Neural progenitor cell (in vitro differentiated cells): ENCODE measurements around the gene RNF166. TPM values are rescaled to one million over a fixed set of nuclear protein-coding genes. Genes with fewer than 3 reads are reported as not detected.

Experiments
- DNase-seq: peaks from one replicate; pipeline ENCODE4 v3.0.0-alpha.2; 2016; ENCODE audit warnings: low spot score
- H2AFZ ChIP-seq: fragments of 200-600 bp; sonication (generic); replicated peaks from 2 replicates; pipeline ENCODE4 v1.6.1; 2016; ENCODE audit warnings: antibody characterized with exemption
- H3F3A ChIP-seq: fragments of 200-600 bp; sonication (generic); 2 replicates; pipeline ENCODE4 v1.6.1; 2016; ENCODE audit warnings: antibody characterized with exemption, low read depth
- H3K27ac ChIP-seq: fragments of 200-600 bp; sonication (generic); 2 replicates; pipeline ENCODE4 v1.5.1; 2016; ENCODE audit warnings: mild to moderate bottlenecking
- H3K27me3 ChIP-seq: fragments of 200-600 bp; sonication (generic); 2 replicates; pipeline ENCODE4 v1.6.1; 2016; ENCODE audit warnings: mild to moderate bottlenecking, moderate library complexity
- H3K36me3 ChIP-seq: fragments of 200-600 bp; sonication (generic); 2 replicates; pipeline ENCODE4 v1.5.1; 2016
- H3K4me1 ChIP-seq: fragments of 200-600 bp; sonication (generic); 2 replicates; pipeline ENCODE4 v1.6.1; 2016; ENCODE audit warnings: mixed run types
- H3K4me2 ChIP-seq: fragments of 200-600 bp; sonication (generic); 2 replicates; pipeline ENCODE4 v1.6.1; 2016
- H3K4me3 ChIP-seq: fragments of 200-600 bp; sonication (generic); 2 replicates; pipeline ENCODE4 v1.5.1; 2016
- H3K79me2 ChIP-seq: fragments of 200-600 bp; sonication (generic); 2 replicates; pipeline ENCODE4 v1.6.1; 2016; ENCODE audit warnings: low read depth
- H3K9ac ChIP-seq: fragments of 200-600 bp; sonication (generic); 2 replicates; pipeline ENCODE4 v1.6.1; 2016
- H3K9me3 ChIP-seq: fragments of 200-600 bp; sonication (generic); 2 replicates; pipeline ENCODE4 v1.5.1; 2016; ENCODE audit warnings: low read depth
- H4K20me1 ChIP-seq: fragments of 200-600 bp; sonication (generic); 2 replicates; pipeline ENCODE4 v1.6.1; 2016; ENCODE audit warnings: low read depth
- H3K27ac Mint-ChIP-seq: 3 replicates; pipeline ENCODE4 v1.8.0; 2021; ENCODE audit warnings: mixed read lengths
- H3K27me3 Mint-ChIP-seq: 2 replicates; pipeline ENCODE4 v1.8.0; 2022; ENCODE audit warnings: low read depth, mild to moderate bottlenecking, inconsistent platforms, moderate library complexity, mixed read lengths; ENCODE audit not compliant: insufficient read depth
- H3K36me3 Mint-ChIP-seq: 3 replicates; pipeline ENCODE4 v1.8.0; 2021; ENCODE audit warnings: mixed read lengths
- H3K4me1 Mint-ChIP-seq: 3 replicates; pipeline ENCODE4 v1.8.0; 2021; ENCODE audit warnings: mixed read lengths
- H3K4me3 Mint-ChIP-seq: 3 replicates; pipeline ENCODE4 v1.8.0; 2021; ENCODE audit warnings: mild to moderate bottlenecking, moderate library complexity, mixed read lengths
- H3K9me3 Mint-ChIP-seq: 3 replicates; pipeline ENCODE4 v1.8.0; 2020; ENCODE audit warnings: mixed read lengths
- CTCF ChIP-seq: fragments of 200-600 bp; sonication (generic); IDR thresholded peaks from 2 replicates; pipeline ENCODE4 v1.5.1; 2017; ENCODE audit warnings: antibody characterized with exemption, mild to moderate bottlenecking
- EZH2 ChIP-seq: fragments of 200-600 bp; sonication (generic); IDR thresholded peaks from 2 replicates; pipeline ENCODE4 v1.6.1; 2017; ENCODE audit warnings: antibody characterized with exemption, mild to moderate bottlenecking, moderate library complexity
- EZH2phosphoT487 ChIP-seq: fragments of 200-600 bp; sonication (generic); IDR thresholded peaks from 2 replicates; pipeline ENCODE4 v1.6.1; 2017; ENCODE audit warnings: antibody characterized with exemption
- total RNA-seq: library from RNA; depleted of rRNA; stranded (reverse); fragments of >200 nt; gene quantifications from 2 replicates; pipeline ENCODE4 v1.2.3, GENCODE V29; 2015; ENCODE audit warnings: low replicate concordance

The RNF166 gene
- total RNA-seq, 1 donor from 2014 or later: 11.1 TPM

GRCh38 chr16:88739139-88739976, 33.1 kb upstream of the RNF166 start:
- H3K27me3 Mint-ChIP-seq: no peaks in the 10 kb centered on the region
- H3K36me3 Mint-ChIP-seq: no peaks in the 10 kb centered on the region
- no peak overlapping the region for H3K4me2 ChIP-seq
- no peak for DNase-seq
- no peak overlapping the region for H3K27ac Mint-ChIP-seq
- H3K79me2 ChIP-seq: no peaks in the 10 kb centered on the region
- no peaks in the 10 kb centered on the region for H4K20me1 ChIP-seq
- H3F3A ChIP-seq: peaks cover 4% of the 10 kb centered on the region
- no peaks in the 10 kb centered on the region for H3K9me3 Mint-ChIP-seq
- H3K9ac ChIP-seq: no peak overlapping the region
- H3K36me3 ChIP-seq: no peaks in the 10 kb centered on the region
- no peaks in the 10 kb centered on the region for H3K27me3 ChIP-seq
- no peaks in the 10 kb centered on the region for H3K4me1 ChIP-seq
- no peaks in the 10 kb centered on the region for H3K9me3 ChIP-seq
- no peak for TF ChIP-seq CTCF
- TF ChIP-seq EZH2phosphoT487: no peak
- TF ChIP-seq EZH2: no peak
- peaks cover 2% of the 10 kb centered on the region for H3K4me1 Mint-ChIP-seq
- H3K27ac ChIP-seq: no peak overlapping the region
- H2AFZ ChIP-seq: no peak overlapping the region
- no peak overlapping the region for H3K4me3 ChIP-seq
- H3K4me3 Mint-ChIP-seq: no peak overlapping the region

DNA sequence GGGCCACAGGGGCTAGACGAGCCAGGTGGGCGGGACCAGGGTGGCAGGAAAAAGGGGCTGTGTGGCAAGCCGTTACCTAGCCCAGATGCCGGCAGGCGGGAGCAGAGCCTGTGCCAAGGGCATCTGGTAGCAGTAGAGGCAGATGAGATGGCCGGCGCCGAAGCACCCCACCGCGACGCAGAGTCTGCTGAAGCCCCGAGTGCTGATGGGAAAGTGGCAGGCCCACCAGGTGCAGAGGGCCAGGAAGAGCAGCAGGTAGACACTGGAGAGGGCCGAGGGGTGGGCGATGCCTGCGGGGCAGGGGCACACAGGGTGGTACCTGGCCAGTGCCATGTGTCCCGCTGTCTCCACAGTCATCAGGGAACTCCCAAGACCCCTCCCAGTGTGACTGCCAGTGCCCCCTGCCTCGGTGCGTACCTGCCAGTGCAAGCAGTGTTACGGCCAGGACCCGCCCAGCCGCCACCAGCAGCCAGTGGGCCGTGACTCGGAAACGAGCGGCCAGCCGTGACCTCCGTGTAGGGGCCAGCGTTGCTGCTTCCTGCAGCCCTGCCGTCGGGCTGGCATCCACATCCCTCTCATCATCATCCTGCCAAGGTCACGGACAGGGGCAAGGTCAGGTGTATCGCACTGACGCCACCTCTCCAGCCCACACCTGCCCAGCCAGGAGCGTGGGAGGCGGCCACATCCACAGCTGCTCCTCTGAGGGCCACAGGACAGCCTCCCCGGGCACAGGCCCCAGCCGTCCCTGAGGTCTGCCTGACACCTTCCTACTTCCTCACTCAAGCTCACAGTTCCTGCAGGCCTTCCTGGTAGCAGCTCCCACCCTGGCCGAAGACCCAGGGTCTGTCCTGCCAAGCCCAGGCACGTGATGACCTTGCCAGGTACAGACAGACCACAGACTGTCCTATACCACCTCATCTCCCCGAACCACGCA, 32.2 kb upstream of the RNF166 start:
- Histone ChIP-seq H3K4me2 (no peak overlapping the region), H3K27ac (no peak overlapping the region), H3K36me3 (no peaks in the 10 kb centered on the region), H3K4me3 (no peak overlapping the region), H4K20me1 (no peaks in the 10 kb centered on the region), H3K4me1 (no peaks in the 10 kb centered on the region), H2AFZ (no peak overlapping the region), H3K27me3 (no peaks in the 10 kb centered on the region), H3K9ac (no peak overlapping the region), H3F3A (no peaks in the 10 kb centered on the region), H3K79me2 (no peaks in the 10 kb centered on the region), H3K9me3 (no peaks in the 10 kb centered on the region)
- Mint-ChIP-seq H3K4me1 (peaks cover 2% of the 10 kb centered on the region), H3K4me3 (no peak overlapping the region), H3K9me3 (no peaks in the 10 kb centered on the region), H3K27me3 (no peaks in the 10 kb centered on the region), H3K36me3 (no peaks in the 10 kb centered on the region), H3K27ac (no peak overlapping the region)
- DNase-seq: no peak
- no peak for TF ChIP-seq EZH2
- no peak for TF ChIP-seq CTCF
- no peak for TF ChIP-seq EZH2phosphoT487

DNA sequence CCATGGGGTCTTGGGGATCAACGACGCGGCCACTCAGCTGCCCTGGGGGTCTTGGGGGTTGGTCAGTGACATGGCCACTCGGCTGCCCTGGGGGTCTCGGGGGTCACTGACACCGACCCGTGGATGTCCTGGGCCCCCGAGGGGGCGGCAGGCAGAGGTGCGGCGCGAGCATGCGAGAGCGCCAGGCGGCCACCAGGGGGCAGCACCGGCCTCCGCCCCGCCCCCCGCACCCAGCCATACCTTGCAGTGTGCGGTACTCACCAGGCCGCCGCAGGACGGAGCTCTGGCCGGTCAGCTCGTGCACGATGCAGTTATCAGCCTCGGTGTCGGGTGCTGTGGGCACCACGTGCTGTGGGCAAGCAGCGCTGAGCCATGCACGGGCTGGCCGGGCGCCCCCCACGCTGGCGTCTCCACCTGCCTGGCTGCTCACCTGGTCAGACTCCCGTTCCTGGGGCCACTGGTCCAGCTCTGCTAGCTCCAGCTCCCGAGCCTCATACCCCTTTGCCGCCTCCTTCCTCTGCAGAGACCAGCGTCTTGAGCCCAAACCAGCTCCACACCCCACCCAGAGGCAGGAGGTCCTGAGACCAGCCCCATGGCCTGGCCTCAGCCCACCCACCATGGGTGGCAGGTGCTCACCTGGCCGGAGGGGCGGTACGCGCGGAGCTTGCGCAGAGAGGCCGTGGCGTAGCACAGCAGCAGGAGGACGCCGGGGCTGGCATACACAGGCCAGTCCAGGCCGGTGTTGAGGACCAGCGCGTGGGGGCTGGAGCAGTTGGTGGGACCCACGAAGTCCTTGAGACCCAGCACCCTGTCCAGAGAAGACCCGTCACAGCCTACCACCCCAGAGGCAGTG, 31.3 kb upstream of the RNF166 start:
- Mint-ChIP-seq H3K27ac (no peak overlapping the region), H3K36me3 (no peaks in the 10 kb centered on the region)

More for the DNA sequence above, 31.3 kb upstream of the RNF166 start:
- H3K4me1 Mint-ChIP-seq: peaks cover 2% of the 10 kb centered on the region
- peak; percentile 81 for DNase-seq
- H3K4me3 Mint-ChIP-seq: no peak overlapping the region
- Histone ChIP-seq H2AFZ (no peak overlapping the region), H3K27ac (no peak overlapping the region), H3K9ac (no peak overlapping the region), H3F3A (no peaks in the 10 kb centered on the region), H4K20me1 (no peaks in the 10 kb centered on the region), H3K4me3 (no peak overlapping the region), H3K4me2 (peak overlapping the region; percentile 63), H3K4me1 (no peaks in the 10 kb centered on the region), H3K79me2 (no peaks in the 10 kb centered on the region), H3K9me3 (no peaks in the 10 kb centered on the region), H3K27me3 (no peaks in the 10 kb centered on the region), H3K36me3 (no peaks in the 10 kb centered on the region)
- no peaks in the 10 kb centered on the region for H3K9me3 Mint-ChIP-seq
- TF ChIP-seq EZH2 (no peak), EZH2phosphoT487 (no peak), CTCF (peak; percentile 94)
- no peaks in the 10 kb centered on the region for H3K27me3 Mint-ChIP-seq
